ENCODE data around the gene COQ3.

DNA sequence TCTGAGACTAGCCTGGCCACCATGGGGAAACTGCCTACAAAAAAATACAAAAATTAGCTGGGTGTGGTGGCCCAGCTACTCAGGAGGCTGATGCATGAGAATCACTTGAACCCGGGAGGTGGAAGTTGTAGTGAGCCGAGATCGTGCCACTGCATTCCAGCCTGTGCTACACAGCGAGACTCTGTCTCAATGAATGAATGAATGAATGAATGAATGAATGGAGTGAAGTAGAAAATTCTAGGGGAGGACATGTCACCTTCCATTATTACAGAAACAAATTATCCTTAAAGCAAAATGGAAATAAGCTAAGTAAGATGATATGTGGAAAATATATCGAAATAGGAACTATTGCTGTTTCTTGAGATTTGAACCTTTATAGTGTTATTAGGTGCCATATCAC, 34.0 kb upstream of the COQ3 start:
- TF ChIP-seq, protein P1, sequence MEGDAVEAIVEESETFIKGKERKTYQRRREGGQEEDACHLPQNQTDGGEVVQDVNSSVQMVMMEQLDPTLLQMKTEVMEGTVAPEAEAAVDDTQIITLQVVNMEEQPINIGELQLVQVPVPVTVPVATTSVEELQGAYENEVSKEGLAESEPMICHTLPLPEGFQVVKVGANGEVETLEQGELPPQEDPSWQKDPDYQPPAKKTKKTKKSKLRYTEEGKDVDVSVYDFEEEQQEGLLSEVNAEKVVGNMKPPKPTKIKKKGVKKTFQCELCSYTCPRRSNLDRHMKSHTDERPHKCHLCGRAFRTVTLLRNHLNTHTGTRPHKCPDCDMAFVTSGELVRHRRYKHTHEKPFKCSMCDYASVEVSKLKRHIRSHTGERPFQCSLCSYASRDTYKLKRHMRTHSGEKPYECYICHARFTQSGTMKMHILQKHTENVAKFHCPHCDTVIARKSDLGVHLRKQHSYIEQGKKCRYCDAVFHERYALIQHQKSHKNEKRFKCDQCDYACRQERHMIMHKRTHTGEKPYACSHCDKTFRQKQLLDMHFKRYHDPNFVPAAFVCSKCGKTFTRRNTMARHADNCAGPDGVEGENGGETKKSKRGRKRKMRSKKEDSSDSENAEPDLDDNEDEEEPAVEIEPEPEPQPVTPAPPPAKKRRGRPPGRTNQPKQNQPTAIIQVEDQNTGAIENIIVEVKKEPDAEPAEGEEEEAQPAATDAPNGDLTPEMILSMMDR (IDR thresholded peaks at IDR 0.05), result no peak
- TF ChIP-seq POLR2AphosphoS5 (IDR thresholded peaks at IDR 0.05), result no peak
